Measurements from ENCODE around the gene IGSF21. TPM values are rescaled to one million over a fixed set of nuclear protein-coding genes. Genes with fewer than 3 reads are reported as not detected.

IGSF21 gene
- total and polyA plus RNA-seq, 2 donors (not counting 1 experiment from before 2014, with no cell fraction given), result not detected

GRCh38 chr1:18358600-18358999 lies 251.0 kb downstream of the IGSF21 start:
- no peaks in the 10 kb centered on the region for H3K4me1 Mint-ChIP-seq
- POLR2A ChIA-PET, result no interaction called here
- H3K9me3 Mint-ChIP-seq (ENCODE audit: insufficient read depth), result no peaks in the 10 kb centered on the region
- Histone ChIP-seq H3K36me3 (replicated peaks in 1 of 2; ENCODE audit: control extremely low read depth in 1 of 2, control insufficient read depth in 1 of 2, extremely low read depth in 1 of 2, insufficient read depth in 2 of 2, low read length in 1 of 2) (no peaks in the 10 kb centered on the region), H3K4me3 (ENCODE audit: control extremely low read depth in 1 of 5, extremely low read depth in 1 of 5, insufficient read depth in 1 of 5, low read depth in 2 of 5, low read length in 4 of 5) (no peak overlapping the region), H2AFZ (ENCODE audit: insufficient read depth, low read depth, low read length, poor library complexity, severe bottlenecking) (no peak overlapping the region), H3K27me3 (replicated peaks in 1 of 4; ENCODE audit: control extremely low read depth in 1 of 4, control insufficient read depth in 3 of 4, insufficient read depth in 4 of 4, low read length in 3 of 4) (peaks cover 0 to 4% (median 0%) of the 10 kb centered on the region in 4 experiments), H3K9me3 (ENCODE audit: control extremely low read depth in 1 of 3, control insufficient read depth in 2 of 3, insufficient read depth in 1 of 3, low read length in 2 of 3) (peaks cover 0 to 4% (median 0%) of the 10 kb centered on the region in 3 donors), H3K27ac (ENCODE audit: low read length in 2 of 2) (no peak overlapping the region), H3K4me2 (replicated peaks; ENCODE audit: low read depth, low read length, poor library complexity, severe bottlenecking) (no peak overlapping the region), H3K4me1 (ENCODE audit: control insufficient read depth in 2 of 2, insufficient read depth in 2 of 2, low read length in 2 of 2) (no peaks in the 10 kb centered on the region), H4K20me1 (ENCODE audit: control insufficient read depth, insufficient read depth, low read length, poor library complexity, severe bottlenecking) (no peaks in the 10 kb centered on the region), H3K79me2 (ENCODE audit: control insufficient read depth, insufficient read depth, low read length) (no peaks in the 10 kb centered on the region), H3K9ac (ENCODE audit: low read length) (no peak overlapping the region)
- intact Hi-C loops (cut with micrococcal nuclease), result no loop called here
- H3K27me3 Mint-ChIP-seq, result peaks cover 12% of the 10 kb centered on the region
- WGBS (ENCODE audit: insufficient coverage), result 50% methylated on average over 1 of the region's 1 CpG
- CTCF ChIA-PET, result no interaction called here
- no peak overlapping the region for H3K4me3 Mint-ChIP-seq
- no peak overlapping the region for H3K27ac Mint-ChIP-seq
- TF ChIP-seq, protein P1, sequence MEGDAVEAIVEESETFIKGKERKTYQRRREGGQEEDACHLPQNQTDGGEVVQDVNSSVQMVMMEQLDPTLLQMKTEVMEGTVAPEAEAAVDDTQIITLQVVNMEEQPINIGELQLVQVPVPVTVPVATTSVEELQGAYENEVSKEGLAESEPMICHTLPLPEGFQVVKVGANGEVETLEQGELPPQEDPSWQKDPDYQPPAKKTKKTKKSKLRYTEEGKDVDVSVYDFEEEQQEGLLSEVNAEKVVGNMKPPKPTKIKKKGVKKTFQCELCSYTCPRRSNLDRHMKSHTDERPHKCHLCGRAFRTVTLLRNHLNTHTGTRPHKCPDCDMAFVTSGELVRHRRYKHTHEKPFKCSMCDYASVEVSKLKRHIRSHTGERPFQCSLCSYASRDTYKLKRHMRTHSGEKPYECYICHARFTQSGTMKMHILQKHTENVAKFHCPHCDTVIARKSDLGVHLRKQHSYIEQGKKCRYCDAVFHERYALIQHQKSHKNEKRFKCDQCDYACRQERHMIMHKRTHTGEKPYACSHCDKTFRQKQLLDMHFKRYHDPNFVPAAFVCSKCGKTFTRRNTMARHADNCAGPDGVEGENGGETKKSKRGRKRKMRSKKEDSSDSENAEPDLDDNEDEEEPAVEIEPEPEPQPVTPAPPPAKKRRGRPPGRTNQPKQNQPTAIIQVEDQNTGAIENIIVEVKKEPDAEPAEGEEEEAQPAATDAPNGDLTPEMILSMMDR (IDR thresholded peaks at IDR 0.05), result no peak
- no peak for TF ChIP-seq EZH2 (IDR thresholded peaks at IDR 0.05; ENCODE audit: borderline replicate concordance, insufficient read depth, low read depth, low read length, poor library complexity, severe bottlenecking)
- DNase-seq (no peak), ATAC-seq (ENCODE audit: low read depth) (no peak)

- no peak overlapping the region for H3K4me3 Mint-ChIP-seq
- Histone ChIP-seq H3K27ac (ENCODE audit: low read length in 2 of 2) (no peak overlapping the region), H3K9me3 (ENCODE audit: control extremely low read depth in 1 of 3, control insufficient read depth in 2 of 3, insufficient read depth in 1 of 3, low read length in 2 of 3) (peaks cover 0 to 4% (median 0%) of the 10 kb centered on the region in 3 donors), H3K27me3 (replicated peaks in 1 of 4; ENCODE audit: control extremely low read depth in 1 of 4, control insufficient read depth in 3 of 4, insufficient read depth in 4 of 4, low read length in 3 of 4) (peaks cover 0 to 4% (median 0%) of the 10 kb centered on the region in 4 experiments), H3K4me2 (replicated peaks; ENCODE audit: low read depth, low read length, poor library complexity, severe bottlenecking) (no peak overlapping the region), H3K4me3 (ENCODE audit: control extremely low read depth in 1 of 5, extremely low read depth in 1 of 5, insufficient read depth in 1 of 5, low read depth in 2 of 5, low read length in 4 of 5) (no peak overlapping the region), H3K79me2 (ENCODE audit: control insufficient read depth, insufficient read depth, low read length) (no peaks in the 10 kb centered on the region), H3K36me3 (replicated peaks in 1 of 2; ENCODE audit: control extremely low read depth in 1 of 2, control insufficient read depth in 1 of 2, extremely low read depth in 1 of 2, insufficient read depth in 2 of 2, low read length in 1 of 2) (no peaks in the 10 kb centered on the region), H3K9ac (ENCODE audit: low read length) (no peak overlapping the region), H2AFZ (ENCODE audit: insufficient read depth, low read depth, low read length, poor library complexity, severe bottlenecking) (no peak overlapping the region), H3K4me1 (ENCODE audit: control insufficient read depth in 2 of 2, insufficient read depth in 2 of 2, low read length in 2 of 2) (no peaks in the 10 kb centered on the region), H4K20me1 (ENCODE audit: control insufficient read depth, insufficient read depth, low read length, poor library complexity, severe bottlenecking) (no peaks in the 10 kb centered on the region)
- 50% methylated on average over 2 of the region's 7 CpGs for WGBS (ENCODE audit: insufficient coverage)
- no peaks in the 10 kb centered on the region for H3K9me3 Mint-ChIP-seq (ENCODE audit: insufficient read depth)
- DNase-seq, result no peak
- peaks cover 11% of the 10 kb centered on the region for H3K27me3 Mint-ChIP-seq
- TF ChIP-seq, protein P1 (IDR thresholded peaks at IDR 0.05), result no peak
- TF ChIP-seq EZH2 (IDR thresholded peaks at IDR 0.05; ENCODE audit: borderline replicate concordance, insufficient read depth, low read depth, low read length, poor library complexity, severe bottlenecking), result no peak
- ChIA-PET POLR2A (no interaction called here), CTCF (no interaction called here)
- intact Hi-C loops (cut with micrococcal nuclease), result no loop called here
- no peak for ATAC-seq (ENCODE audit: low read depth)
- no peak overlapping the region for H3K27ac Mint-ChIP-seq
- H3K4me1 Mint-ChIP-seq, result no peaks in the 10 kb centered on the region
Observed at GRCh38 chr1:18360251-18360650, 252.7 kb downstream of the IGSF21 start.
